HG03565 (cell line): Measurements from ENCODE around the gene GSTT4.
"Not testable (repeated sequence)": the region's sequence is repeated elsewhere in the genome, so short reads cannot be mapped to it uniquely, and the experiment has no call there.

Experiments
- ATAC-seq: cut with Tn5 transposase; IDR thresholded peaks from one replicate; pipeline ENCODE4 v1.9.1; 2021; ENCODE audit warnings: mild to moderate bottlenecking, moderate library complexity; ENCODE audit not compliant: unreplicated experiment

Gene GSTT4

DNA sequence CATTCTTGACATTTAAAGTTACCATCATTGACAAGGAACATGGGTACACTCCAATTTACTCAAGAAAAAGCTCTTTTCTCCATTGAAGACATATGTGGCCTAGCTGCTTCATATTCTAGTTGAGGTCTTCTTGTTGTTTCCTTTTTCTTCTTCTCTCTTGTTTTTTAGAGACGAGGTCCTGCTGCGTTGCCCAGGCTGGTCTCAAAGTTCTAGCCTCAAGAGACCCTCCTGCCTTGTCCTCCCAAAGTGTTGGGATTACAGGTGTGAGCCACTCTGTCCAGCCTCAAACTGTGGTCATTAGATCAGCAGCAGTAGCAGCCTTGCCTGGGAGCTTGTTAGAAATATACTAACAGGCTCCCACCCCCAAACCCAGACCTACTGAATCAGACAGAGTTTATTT is 12.2 kb downstream of the GSTT4 start:
- ATAC-seq: not testable (repeated sequence)

DNA sequence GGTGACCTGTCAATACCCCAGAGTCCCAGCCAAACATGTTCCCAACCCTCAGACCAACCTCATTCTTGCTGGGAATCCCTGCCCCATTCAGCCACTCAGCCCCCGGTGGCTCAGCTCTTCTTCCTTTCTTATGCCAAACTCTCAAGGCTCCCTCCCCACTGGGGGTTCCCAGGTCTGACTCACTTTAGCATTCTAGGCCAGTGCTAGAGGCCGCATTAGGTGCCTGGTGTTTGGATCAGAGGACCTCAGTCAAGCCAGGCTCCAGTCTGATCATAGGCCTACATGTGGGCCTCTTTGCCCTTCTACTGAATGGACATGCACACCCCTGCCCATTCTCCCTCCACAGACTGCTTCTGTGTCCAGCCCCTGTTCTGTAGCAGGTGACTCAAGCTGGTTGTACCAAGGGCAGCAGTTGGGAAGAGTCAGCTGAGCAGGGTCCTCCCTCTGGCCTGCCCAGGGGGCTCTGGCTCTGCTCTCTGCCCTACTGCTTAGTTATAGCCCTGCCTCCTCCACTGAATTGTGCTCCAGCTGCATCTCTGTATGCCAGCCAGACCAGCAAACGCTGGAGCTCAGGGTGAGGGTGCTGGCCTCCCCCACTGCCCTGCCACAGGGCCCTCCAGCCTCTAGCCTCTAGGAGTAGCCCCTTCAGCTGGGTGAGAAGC is 15.5 kb downstream of the GSTT4 start:
- not testable (repeated sequence) for ATAC-seq

DNA sequence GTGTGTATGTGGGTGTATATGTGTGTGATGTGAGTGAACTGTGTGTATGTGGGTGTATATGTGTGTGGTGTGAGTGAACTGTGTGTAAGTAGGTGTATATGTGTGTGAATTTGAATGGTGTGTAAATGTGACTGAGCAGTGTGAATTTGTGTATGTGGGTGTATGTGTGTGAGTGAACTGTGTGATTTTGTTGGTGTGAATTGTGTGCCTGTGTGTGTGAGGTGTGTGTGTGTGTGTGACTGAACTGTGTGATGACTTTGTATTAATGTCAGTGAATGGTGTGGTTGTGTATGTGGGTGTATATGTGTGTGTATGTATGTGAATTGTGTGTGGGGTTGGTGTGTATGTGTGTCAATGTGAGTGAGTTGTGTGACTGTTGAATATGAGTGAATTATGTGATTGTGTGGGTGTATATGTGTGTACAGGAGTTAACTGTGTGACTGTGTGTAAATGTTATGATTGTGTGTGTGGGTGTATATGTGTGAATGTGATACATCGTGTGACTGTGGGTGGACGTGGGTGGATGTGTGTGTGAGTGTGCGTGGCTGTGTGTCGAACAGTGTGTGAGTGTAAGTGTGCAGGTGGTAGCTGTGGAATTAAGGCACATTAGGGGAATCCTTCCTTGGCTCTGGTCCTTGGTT is 18.6 kb downstream of the GSTT4 start:
- ATAC-seq: not testable (repeated sequence)

DNA sequence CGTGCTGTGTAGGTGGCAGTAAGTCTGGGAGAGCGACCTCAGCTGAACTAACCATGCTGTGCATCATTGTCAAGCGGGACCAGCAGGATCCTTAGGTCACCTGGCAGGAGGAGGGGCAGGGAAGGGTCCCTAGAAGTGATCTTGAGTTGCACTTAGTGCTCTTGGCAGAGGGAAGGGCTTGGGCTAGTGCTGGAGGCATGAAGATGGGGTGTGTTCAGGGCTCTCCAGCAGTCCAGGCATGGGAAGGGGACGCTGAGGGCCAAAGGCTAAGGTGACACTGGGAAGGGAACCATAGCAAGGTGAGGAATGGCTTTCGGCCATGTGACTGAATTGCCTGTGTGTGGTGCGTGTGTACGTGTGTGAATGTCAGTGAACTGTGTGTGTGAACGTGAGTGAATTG is 19.2 kb downstream of the GSTT4 start:
- ATAC-seq: not testable (repeated sequence)

DNA sequence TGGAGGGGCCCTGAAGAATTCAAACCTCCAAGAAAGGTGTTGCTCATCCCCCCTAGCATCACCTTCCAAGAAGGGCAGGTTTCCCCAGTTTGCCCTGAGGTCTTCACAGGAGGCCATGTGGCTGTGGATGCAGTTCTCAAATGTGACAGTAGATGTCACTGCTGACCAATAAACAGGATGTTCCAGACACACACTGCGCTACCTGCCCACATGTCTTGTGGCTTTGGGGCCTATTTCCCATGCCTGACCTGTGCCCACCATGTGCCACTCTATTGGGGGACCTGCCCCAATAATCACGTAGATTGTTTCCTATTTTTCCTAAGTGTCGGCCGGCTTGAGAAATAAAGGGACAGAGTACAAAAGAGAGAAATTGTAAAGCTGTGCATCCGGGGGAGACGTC is 20.8 kb downstream of the GSTT4 start:
- ATAC-seq: no peak

DNA sequence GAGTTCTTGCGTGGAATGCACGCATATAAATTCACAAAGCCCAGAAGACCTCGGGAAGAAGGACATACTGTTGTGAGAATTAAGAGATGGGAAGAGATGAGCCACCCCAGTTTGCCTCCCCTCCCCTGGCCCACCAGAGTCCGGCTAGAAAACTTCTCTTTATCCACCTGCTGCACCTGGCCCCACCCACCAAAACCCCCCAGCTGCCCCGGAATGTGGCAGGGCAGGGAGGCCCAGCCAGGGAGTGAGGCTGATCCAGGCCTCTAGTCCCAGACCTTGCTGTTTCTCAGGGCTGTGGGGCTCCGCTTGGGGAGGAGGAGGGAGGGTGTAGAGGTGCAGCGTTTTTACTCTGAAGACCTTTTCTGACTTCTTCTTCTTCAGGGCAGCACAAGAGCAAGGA is 24.7 kb downstream of the GSTT4 start:
- not testable (repeated sequence) for ATAC-seq

DNA sequence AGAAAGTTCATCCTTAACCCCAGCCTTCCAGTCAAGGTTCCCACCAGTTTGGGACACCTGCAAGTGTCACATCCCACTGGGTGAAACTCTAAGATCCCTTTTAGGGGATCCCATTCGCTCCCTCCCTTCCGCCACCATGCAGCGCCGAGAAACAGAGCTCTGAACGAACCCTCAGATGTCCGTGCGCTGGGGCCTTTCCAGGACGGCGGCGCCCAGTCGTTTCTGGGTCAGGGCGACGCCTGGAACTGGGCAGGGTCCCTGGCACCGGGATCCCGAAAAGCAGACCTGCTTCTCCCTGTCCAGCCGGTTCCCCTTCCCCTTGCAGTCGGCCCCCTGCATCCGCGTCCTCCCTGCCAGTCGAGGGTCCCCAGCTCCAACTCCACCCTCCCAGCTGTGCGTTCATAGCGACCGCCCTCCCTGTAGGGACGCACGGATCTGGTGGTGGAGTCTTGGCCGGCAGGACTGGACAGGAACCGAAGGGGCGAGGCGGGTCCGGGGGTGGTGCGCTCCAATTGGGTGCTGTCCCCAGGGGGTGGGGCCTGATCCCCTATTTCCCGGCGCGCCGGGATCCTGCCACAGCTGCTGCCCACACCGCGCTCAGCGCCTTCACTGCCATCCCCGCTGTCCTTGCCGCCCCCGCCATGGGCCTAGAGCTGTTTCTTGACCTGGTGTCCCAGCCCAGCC is 25.6 kb downstream of the GSTT4 start, which contains the start of gene GSTT2:
Gene GSTT2 (plus strand): TSS at position 578 of the 684 bp plus-strand sequence.
- ATAC-seq: not testable (repeated sequence)

DNA sequence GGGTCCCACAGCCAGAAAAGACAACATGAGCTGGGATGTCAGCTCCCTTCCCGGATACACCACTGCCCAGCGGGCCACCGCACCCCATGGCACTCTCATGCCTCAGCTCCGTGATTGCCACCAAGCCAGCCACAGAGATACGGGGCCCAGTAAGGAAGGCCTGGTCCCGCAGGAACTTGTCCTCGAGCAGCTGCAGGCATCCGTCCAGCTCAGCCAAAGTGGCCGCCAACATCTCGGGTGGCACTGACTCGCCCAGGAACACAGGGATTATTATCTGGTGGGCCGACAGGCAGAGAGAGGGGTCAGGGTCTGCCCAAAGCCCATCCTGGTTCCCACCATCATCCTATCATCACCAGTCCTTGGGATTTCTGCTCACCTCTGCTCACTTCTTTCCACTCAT is 27.9 kb downstream of the GSTT4 start:
- not testable (repeated sequence) for ATAC-seq

DNA sequence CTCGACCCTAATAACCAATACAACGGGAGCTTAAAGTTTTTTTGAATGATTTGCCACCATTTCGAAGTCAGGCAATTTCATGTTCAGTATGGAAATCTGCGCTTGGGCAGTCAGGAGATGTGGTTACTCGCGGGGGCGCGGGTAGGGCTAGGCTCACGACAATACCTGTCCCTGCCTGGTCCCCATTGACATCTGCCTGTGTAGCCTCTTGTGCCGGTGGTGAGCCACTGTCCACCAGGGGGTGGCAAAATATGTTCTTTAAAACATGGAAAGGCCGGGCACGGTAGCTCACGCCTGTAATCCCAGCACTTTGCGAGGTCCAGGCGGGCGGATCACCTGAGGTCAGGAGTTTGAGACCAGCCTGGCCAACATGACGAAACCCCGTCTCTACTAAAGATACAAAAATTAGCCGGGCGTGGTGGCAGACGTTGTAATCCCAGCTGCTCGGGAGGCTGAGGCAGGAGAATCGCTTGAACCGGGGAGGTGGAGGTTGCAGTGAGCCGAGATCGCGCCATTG is 30.4 kb downstream of the GSTT4 start:
- not testable (repeated sequence) for ATAC-seq

DNA sequence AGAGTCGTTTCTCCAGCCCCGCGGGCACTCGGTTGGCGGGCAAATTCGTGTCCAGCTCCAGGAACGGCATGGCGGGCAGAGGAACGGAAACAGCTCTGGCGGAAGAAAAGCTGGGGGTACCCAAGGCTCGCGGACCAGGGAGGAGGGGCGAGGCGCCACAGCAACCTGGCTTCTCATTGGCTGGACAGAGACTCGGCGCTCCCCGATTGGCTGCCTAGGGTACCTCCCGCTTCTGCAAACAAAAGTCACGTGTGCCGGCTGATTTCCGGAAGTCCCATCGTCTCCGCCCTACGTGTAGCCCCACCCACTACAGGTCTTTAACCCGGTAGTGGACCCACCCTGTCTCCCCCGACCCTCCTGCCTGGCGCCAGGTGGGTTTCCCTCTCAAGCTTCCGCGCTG is 30.9 kb downstream of the GSTT4 start, which contains the start of gene DDT:
Gene DDT (minus strand): TSS at position 97 of the 400 bp plus-strand sequence. CDS start 27 bp downstream, at position 70.
- ATAC-seq: peak; percentile 83

DNA sequence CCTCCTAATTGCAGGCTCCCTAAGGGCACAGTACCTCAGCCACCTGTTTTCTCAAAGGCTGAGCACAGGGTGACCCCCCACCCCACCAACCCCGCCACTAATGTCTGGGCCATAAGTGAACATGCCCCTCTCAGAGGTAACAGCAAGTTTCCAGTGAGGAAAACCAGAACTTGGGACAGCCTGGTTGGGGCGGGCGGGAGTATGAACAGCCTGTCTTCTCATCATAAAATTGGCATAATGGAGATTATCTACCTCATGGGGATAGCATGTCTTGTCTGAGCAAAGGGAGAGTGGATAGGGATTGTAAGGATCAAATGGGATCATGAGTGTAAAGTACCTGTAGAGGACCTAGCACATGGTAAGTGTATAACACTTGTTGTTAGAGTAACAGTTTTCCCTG is 33.3 kb downstream of the GSTT4 start:
- not testable (repeated sequence) for ATAC-seq

DNA sequence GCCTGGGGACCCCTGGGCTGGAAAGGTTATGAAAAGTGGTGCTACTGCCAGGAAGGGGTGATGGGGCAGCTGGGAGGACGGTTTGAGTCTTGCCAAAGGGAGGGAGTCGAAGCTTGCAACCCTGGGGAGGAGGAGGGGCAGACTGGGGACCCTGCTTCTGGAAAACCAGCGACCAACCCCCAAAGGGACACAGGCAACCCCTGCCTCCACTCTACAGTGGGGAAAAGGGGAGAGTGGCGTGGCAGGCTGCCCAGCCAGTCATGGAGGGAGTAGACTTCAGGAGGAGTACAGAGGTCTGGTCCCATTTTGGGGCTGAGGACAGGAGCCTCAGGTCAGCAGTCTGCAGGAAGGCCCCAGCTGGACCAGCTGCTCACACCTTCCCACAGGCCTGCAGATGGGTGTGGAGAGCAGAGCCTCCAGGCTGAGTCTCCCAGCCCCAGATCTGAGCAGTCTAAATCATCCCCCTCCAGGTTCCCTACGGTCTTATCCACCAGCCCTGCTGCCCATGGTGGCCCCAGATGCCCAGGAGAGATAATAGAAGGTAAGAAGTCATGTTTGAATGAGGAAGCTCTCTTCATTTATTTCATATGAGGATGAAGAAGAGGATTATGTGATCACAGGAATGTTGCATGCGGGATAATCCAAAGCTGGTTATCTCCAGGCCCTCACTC is 34.3 kb downstream of the GSTT4 start:
- ATAC-seq: no peak

DNA sequence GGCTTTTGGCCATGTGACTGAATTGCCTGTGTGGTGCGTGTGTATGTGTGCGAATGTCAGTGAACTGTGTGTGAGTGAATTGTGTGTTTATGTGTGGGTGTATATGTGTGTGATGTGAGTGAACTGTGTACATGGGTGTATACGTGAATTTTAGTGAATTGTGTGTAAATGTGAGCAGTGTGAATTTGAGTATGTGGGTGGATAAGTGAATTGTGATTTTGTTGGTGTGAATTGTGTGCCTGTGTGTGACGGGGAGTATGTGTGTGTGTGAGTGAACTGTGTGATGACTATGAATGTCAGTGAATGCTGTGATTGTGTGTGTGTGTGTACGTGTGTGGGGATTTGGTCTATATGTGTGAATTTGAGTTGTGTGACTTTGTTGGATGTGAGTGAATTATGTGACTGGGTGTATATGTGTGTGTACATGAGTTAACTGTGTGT is 35.0 kb downstream of the GSTT4 start:
- no peak for ATAC-seq

DNA sequence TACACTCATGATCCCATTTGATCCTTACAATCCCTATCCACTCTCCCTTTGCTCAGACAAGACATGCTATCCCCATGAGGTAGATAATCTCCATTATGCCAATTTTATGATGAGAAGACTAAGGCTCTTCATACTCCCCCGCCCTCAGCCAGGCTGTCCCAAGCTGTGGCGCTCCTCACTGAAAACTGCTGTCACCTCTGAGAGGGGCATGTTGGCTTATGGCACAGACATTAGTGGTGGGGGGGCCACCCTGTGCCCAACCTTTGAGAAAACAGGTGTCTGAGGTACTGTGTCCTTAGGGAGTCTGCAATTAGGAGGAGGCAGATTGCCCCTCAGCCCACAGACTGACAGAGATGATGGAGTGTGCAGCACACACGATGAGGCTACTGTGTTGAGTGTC is 36.2 kb downstream of the GSTT4 start:
- no peak for ATAC-seq

DNA sequence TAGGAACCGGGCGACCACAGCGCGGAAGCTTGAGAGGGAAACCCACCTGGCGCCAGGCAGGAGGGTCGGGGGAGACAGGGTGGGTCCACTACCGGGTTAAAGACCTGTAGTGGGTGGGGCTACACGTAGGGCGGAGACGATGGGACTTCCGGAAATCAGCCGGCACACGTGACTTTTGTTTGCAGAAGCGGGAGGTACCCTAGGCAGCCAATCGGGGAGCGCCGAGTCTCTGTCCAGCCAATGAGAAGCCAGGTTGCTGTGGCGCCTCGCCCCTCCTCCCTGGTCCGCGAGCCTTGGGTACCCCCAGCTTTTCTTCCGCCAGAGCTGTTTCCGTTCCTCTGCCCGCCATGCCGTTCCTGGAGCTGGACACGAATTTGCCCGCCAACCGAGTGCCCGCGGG is 38.7 kb downstream of the GSTT4 start, which contains the start of gene DDTL:
Gene DDTL (plus strand): TSS at position 321 of the 400 bp plus-strand sequence. CDS start 27 bp downstream, at position 348.
- ATAC-seq: peak; percentile 86

DNA sequence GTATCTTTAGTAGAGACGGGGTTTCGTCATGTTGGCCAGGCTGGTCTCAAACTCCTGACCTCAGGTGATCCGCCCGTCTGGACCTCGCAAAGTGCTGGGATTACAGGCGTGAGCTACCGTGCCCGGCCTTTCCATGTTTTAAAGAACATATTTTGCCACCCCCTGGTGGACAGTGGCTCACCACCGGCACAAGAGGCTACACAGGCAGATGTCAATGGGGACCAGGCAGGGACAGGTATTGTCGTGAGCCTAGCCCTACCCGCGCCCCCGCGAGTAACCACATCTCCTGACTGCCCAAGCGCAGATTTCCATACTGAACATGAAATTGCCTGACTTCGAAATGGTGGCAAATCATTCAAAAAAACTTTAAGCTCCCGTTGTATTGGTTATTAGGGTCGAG is 39.2 kb downstream of the GSTT4 start:
- ATAC-seq: peak; percentile 15

DNA sequence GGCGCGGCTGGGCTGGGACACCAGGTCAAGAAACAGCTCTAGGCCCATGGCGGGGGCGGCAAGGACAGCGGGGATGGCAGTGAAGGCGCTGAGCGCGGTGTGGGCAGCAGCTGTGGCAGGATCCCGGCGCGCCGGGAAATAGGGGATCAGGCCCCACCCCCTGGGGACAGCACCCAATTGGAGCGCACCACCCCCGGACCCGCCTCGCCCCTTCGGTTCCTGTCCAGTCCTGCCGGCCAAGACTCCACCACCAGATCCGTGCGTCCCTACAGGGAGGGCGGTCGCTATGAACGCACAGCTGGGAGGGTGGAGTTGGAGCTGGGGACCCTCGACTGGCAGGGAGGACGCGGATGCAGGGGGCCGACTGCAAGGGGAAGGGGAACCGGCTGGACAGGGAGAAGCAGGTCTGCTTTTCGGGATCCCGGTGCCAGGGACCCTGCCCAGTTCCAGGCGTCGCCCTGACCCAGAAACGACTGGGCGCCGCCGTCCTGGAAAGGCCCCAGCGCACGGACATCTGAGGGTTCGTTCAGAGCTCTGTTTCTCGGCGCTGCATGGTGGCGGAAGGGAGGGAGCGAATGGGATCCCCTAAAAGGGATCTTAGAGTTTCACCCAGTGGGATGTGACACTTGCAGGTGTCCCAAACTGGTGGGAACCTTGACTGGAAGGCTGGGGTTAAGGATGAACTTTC is 44.0 kb downstream of the GSTT4 start, which contains the start of gene GSTT2B:
Gene GSTT2B (minus strand): TSS at position 112 of the 688 bp plus-strand sequence. CDS start 64 bp downstream, at position 48.
- ATAC-seq: not testable (repeated sequence)

DNA sequence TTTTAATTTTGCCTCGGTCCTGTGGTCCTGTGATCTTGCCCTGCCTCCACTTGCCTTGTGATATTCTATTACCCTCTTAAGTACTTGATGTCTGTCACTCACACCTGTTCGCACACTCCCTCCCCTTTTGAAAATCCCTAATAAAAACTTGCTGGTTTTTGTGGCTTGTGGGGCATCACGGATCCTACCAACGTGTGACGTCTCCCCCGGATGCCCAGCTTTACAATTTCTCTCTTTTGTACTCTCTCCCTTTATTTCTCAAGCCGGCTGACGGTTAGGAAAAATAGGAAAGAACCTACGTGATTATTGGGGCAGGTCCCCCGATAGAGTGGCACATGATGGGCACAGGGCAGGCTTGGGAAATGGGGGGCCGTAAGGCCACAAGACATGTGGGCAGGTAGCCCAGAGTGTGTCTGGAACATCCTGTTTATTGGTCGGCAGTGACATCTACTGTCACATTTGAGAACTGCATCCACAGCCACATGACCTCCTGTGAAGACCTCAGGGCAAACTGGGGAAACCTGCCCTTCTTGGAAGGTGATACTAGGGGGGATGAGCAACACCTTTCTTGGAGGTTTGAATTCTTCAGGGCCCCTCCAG is 48.9 kb downstream of the GSTT4 start:
- not testable (repeated sequence) for ATAC-seq

DNA sequence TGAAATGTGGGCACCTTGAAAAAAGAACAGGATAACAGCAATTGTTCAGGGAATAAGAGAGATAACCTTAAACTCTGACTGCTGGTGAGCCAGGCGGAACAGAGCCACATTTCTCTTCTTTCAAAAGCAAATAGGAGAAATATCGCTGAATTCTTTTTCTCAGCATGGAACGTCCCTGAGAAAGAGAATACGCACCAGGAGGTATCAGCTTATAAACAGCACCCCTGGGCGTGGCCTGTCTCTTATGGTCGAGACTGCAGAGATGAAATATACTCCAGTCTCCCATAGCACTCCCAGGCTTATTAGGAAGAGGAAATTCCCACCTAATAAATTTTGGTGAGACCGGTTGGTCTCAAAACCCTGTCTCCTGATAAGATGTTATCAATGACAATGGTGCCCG is 49.4 kb downstream of the GSTT4 start:
- ATAC-seq: not testable (repeated sequence)

DNA sequence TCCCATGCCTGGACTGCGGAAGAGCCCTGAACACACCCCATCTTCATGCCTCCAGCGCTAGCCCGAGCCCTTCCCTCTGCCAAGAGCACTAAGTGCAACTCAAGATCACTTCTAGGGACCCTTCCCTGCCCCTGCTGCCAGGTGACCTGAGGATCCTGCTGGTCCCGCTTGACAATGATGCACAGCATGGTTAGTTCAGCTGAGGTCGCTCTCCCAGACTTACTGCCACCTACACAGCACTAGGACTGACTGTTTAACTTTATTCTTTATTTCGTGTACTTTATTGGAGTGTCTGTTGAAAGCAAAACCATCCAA is 50.3 kb downstream of the GSTT4 start:
- not testable (repeated sequence) for ATAC-seq
